Stimulated activated CD4-positive, alpha-beta T cell treated with anti-CD3 and anti-CD28 coated beads, Interleukin-12 subunit alpha, Interleukin-12 subunit beta, amount 100 ng/mL, for 48 hours (primary cell): Measurements from ENCODE around the gene COG8.
A peak's percentile ranks its signal among the peaks of the same experiment; 100 is the strongest.
"Not testable (repeated sequence)": the region's sequence is repeated elsewhere in the genome, so short reads cannot be mapped to it uniquely, and the experiment has no call there.

Experiments used
- DNase-seq, 3 donors: peaks; one replicate each; pipeline ENCODE4 v3.0.0-alpha.2; 2020; ENCODE audit warnings: low read depth in 2 of 3, low spot score in 1 of 3

Gene COG8

GRCh38 chr16:69339289-69340094 is at the start of gene COG8, which contains the start of gene NIP7:
TSS of gene COG8 (minus strand) at chr16:69339564. CDS start at chr16:69339552, 12 bp downstream.
TSS of gene NIP7 (plus strand) at chr16:69339772. CDS start at chr16:69339830, 58 bp downstream.
- DNase-seq: peak; percentile 91 to 92 (median 91)

GRCh38 chr16:69386596-69386995 is 47.2 kb upstream of the COG8 start:
- no peak for DNase-seq

- no peak for DNase-seq
Observed at GRCh38 chr16:69384974-69385373, 45.6 kb upstream of the COG8 start.

GRCh38 chr16:69382421-69382820 is 43.1 kb upstream of the COG8 start:
- DNase-seq: no peak

- no peak for DNase-seq
Observed at GRCh38 chr16:69381231-69381630, 41.9 kb upstream of the COG8 start.

GRCh38 chr16:69378760-69379159 is 39.4 kb upstream of the COG8 start:
- DNase-seq: no peak

- no peak for DNase-seq
Observed at GRCh38 chr16:69378036-69378435, 38.7 kb upstream of the COG8 start.

- no peak for DNase-seq
Observed at GRCh38 chr16:69376393-69377059, 37.2 kb upstream of the COG8 start.

- no peak for DNase-seq
Observed at GRCh38 chr16:69373019-69373418, 33.7 kb upstream of the COG8 start.

GRCh38 chr16:69371564-69371963 is 32.2 kb upstream of the COG8 start:
- no peak for DNase-seq

GRCh38 chr16:69368866-69369265 is 29.5 kb upstream of the COG8 start:
- DNase-seq: no peak

- DNase-seq: no peak
Observed at GRCh38 chr16:69367980-69368379, 28.6 kb upstream of the COG8 start.

GRCh38 chr16:69366431-69366830 is 27.1 kb upstream of the COG8 start:
- DNase-seq: no peak

GRCh38 chr16:69365901-69366300 is 26.5 kb upstream of the COG8 start:
- no peak for DNase-seq

- no peak for DNase-seq
Observed at GRCh38 chr16:69364088-69364487, 24.7 kb upstream of the COG8 start.

GRCh38 chr16:69363281-69363717 is 23.9 kb upstream of the COG8 start:
- DNase-seq: no peak

GRCh38 chr16:69360070-69360469 is 20.7 kb upstream of the COG8 start:
- DNase-seq: not testable (repeated sequence)

GRCh38 chr16:69351309-69352027 is 12.1 kb upstream of the COG8 start, which contains the start of gene TMED6:
TSS of gene TMED6 (minus strand) at chr16:69351786. CDS start at chr16:69351753, 33 bp downstream.
- no peak for DNase-seq

GRCh38 chr16:69350536-69351133 is 11.3 kb upstream of the COG8 start:
- DNase-seq: no peak

GRCh38 chr16:69349536-69349935 is 10.2 kb upstream of the COG8 start:
- no peak for DNase-seq

- DNase-seq: no peak
Observed at GRCh38 chr16:69348222-69348621, 8.9 kb upstream of the COG8 start.
